Measurements from ENCODE around the gene KLF3. TPM values are rescaled to one million over a fixed set of nuclear protein-coding genes. Genes with fewer than 3 reads are reported as not detected.

The KLF3 gene
- total RNA-seq, 1 experiment from 2014 or later = 11.6 TPM

DNA sequence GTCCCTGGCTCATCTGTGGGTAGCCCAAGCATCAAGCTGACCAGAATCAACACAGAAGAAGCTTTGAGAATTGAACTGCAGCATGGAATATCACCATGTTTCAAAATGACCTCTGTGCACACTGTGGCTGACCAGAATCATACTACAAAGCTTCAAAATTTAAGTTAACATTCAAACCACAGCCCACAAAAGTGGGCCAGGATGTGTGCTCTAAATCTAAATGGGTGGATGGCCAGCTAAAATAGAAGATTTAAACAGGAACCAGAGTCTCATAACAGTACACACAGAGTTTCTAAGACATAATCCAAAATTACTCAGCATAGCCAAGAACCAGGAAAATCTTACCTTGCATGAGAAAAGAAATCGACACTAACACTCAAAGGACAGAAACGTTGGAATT is 46.1 kb downstream of the KLF3 start:
- in situ Hi-C loops (cut with HindIII; ENCODE audit: low pct_unique_long_range_greater_than_20kb, low sequenced_read_pairs) = no loop called here
- DNase-seq (ENCODE audit: low read depth, low spot score) = no peak

DNA sequence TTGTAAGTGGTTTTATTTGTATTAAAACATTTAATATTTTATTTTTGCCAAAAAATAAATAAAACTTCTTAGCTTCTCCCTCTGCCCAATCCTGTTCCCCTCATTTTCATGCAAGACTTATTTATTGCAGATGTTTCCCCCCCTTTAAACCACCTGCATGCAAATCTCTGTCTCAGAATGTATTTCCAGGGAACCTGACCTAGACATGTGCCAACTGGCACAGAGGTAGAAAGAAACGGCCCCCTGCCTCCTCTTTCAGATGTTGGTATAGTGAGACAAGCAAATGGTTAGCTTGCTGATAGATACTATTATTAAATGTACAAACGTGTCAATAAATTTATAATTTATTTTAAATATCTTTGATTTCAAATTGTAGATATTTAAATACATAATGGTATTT is 47.1 kb downstream of the KLF3 start:
- in situ Hi-C loops (cut with HindIII; ENCODE audit: low pct_unique_long_range_greater_than_20kb, low sequenced_read_pairs) = no loop called here
- DNase-seq (ENCODE audit: low read depth, low spot score) = no peak

DNA sequence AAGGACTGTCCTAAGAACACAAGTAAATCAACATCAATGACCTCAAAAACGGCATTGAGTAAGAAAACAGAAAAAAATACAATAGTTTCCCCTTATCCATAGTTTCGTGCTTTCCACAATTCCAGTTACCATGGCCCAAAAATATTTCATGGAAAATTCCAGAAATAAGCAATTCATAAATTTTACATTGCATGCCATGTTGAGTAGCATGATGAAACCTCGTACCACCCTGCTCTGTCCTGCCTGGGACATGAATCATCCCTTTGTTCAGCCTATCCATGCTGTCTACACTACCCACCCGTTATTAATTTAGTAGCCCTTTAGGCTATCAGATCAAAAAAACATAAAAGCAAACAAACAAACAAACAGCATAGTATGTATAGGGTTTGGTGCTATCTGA is 51.1 kb downstream of the KLF3 start:
- in situ Hi-C loops (cut with HindIII; ENCODE audit: low pct_unique_long_range_greater_than_20kb, low sequenced_read_pairs) = no loop called here
- DNase-seq (ENCODE audit: low read depth, low spot score) = no peak

DNA sequence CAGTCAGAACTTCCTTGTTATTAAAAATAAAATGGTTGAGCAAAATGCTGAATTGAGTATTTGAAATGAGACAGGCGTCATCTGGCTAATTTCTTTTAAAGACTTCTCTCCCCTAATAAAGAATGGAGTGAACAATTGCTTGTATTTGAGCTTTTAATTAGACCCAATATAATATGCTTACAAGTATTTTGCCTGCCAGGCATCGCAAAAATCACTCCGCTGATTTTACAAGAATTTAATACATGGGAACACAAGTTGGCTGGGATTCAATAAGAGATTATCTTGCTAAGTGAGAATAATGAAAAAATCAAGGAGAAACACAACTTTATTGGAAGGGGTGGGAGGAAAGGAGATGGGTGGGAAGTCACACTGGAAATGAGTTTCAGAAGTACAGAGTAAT is 52.3 kb downstream of the KLF3 start:
- in situ Hi-C loops (cut with HindIII; ENCODE audit: low pct_unique_long_range_greater_than_20kb, low sequenced_read_pairs) = no loop called here
- no peak for DNase-seq (ENCODE audit: low read depth, low spot score)

DNA sequence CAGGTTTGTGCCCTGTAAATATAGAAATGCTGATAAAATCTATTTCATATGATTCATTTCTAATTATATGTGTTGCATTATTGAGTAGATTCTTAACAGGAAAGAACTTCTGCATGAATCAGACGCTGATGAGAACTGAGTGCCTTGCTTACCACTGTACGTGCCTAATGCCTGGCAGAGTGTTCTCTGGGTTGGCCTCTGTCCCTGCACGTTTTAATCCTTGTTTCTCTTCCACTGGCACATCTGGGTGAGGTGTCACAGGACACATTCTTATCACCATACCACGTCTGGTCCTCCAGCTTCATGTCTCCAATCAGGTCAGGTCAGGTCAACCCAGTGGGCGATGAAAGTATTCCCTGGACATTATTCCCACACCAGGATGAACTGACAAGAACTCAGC is 53.6 kb downstream of the KLF3 start:
- DNase-seq (ENCODE audit: low read depth, low spot score) = no peak
- in situ Hi-C loops (cut with HindIII; ENCODE audit: low pct_unique_long_range_greater_than_20kb, low sequenced_read_pairs) = no loop called here

DNA sequence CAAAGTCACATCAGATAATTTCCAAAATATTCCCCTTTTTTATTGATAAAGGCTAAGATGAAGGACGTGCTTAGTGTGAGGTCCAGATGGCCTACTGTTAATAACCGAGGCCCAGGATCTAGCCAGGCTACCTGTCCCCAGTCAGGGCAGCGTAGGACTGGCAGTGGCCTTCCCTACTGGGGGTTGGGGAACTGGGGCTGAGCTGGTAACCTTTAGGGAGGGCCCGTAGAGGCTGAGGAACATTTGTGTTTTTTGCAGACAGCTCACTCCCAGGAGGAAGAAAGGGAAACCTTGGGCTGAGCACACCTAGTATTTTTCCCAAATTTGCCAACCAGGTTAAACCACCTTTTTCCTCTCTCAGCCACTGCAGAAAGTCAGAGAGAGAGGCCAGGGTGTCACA is 59.1 kb downstream of the KLF3 start:
- no peak for DNase-seq (ENCODE audit: low read depth, low spot score)
- in situ Hi-C loops (cut with HindIII; ENCODE audit: low pct_unique_long_range_greater_than_20kb, low sequenced_read_pairs) = no loop called here

DNA sequence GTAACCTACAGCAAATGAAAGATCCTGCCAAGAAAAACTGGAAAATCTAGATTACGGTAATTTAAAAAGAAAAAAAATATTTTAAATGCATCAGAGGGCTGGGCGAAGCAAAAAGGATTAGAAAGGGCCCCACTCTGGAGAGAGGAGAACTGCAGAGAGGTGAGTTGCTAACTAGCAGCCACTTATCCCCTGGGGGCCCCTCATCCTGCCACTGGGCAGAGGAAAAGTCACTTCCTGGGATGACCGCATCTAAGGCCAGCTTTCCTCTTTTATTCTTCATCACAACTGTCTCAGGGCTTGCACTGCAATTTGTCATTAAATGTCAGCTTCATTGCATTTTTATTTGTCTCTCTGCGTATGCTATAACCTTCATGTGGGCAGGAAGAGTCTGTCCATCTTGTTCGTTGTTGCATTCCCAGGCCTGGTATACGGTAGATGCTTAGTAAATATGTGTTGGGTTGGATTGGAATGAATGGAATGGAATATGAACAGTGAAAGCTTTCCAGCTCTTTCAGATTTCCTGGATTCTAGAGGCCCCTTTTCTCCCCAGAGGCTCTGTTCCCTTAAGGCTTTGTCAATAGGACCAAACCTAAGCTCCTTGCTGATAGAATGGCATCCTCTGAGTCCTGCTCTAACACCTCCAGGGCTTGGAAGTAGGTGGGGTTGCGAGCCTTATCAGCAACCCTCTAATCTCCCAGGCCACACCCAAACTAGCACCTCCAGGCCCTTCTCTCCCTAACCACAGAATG is 59.9 kb downstream of the KLF3 start:
- DNase-seq (ENCODE audit: low read depth, low spot score) = no peak
- in situ Hi-C loops (cut with HindIII; ENCODE audit: low pct_unique_long_range_greater_than_20kb, low sequenced_read_pairs) = no loop called here

DNA sequence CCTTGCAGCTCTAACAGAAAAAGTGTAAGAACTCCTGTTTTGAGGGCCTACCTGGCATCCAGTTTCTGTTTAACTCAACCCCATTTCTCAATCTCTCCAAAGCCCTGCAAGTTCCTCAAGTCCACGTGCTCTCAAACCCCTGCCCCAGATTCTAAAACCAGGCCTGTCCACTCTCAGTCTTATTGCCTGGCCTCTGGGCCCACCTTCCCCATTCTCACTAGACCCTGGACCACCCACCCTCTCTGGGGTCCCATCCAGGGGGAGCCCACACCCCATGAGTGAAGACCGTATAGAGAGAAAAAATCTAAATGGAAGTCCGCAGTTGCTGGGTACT is 60.4 kb downstream of the KLF3 start:
- in situ Hi-C loops (cut with HindIII; ENCODE audit: low pct_unique_long_range_greater_than_20kb, low sequenced_read_pairs) = no loop called here
- DNase-seq (ENCODE audit: low read depth, low spot score) = no peak

DNA sequence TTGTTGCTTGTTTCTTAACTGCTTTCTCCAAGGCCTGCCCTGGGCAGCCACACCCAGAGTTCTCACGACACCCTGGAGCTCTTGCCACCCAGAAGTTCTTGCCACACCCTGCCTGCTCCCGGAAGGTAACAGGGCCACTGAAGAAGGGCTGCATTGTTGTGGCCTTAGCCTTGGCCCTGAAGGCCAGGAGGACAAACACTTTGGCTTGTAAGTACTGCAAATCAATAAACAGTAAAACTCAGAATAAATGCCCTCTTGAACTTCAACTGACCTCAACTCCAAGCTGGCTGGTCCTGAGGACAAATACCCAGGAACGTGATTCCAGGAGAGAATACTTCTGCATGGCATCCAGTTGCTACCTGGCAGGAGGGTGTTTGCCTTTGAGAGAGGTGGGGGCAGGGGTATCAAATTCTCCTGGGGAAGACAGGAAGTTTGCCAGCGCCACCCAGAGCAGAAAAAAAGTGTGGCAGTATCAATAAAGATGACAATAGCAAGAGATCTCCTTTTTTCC is 64.7 kb downstream of the KLF3 start:
- DNase-seq (ENCODE audit: low read depth, low spot score) = peak; percentile 33
- in situ Hi-C loops (cut with HindIII; ENCODE audit: low pct_unique_long_range_greater_than_20kb, low sequenced_read_pairs) = no loop called here

DNA sequence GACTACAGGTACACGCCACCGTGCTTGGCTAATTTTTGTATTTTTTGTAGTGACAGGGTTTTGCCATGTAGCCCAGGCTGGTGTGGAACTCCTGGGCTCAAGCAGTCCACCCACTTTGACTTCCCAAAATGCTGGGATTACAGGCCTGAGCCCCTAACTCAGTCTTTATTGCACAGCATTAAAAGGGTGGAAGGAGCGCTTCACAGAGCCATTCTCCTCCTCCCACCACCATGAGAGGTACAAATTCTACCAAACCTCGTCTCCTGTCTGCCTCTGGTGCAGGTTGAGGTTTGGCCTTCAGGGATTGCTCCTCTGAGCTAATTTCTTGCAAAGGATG is 66.5 kb downstream of the KLF3 start:
- DNase-seq (ENCODE audit: low read depth, low spot score) = no peak
- in situ Hi-C loops (cut with HindIII; ENCODE audit: low pct_unique_long_range_greater_than_20kb, low sequenced_read_pairs) = no loop called here

DNA sequence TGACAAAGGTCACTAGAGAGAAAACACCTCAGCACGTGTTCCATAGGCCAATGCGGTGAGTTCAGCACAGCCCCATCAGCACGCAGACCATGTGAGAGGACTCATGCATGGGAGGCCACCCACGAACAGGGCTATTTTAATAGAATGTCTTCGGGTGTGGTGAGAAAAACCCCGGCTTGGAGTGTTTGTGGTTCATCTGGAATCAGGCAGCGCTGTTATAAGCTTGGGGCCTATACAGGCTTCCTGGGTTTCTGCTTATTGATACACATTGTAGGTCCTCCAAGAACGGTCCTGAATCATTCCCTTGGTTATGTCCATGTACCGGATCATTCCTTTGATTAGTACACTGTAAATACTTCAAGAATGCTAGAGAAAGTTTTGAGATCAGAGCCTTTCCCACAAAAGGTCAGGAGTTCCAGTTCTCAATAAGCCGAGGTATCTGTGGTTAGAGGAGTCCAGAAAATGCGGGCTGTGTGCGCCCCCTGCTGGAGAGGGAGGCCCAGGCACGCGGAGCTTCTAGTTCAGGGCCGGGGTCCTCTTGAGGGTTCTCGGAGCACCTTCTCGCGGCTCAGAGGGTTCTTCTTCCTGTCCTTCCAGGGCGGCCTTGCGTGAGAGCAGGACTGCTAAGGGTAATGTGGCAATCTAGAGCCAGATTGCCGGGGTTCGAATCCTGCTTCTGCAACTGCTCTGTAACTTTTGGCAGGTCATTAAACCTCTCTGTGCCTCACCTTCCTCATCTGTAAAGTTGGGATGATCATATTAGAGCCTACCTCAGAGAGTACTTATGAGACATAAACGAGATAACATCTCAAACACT is 67.0 kb downstream of the KLF3 start:
- DNase-seq (ENCODE audit: low read depth, low spot score) = peak; percentile 78
- in situ Hi-C loops (cut with HindIII; ENCODE audit: low pct_unique_long_range_greater_than_20kb, low sequenced_read_pairs) = no loop called here

DNA sequence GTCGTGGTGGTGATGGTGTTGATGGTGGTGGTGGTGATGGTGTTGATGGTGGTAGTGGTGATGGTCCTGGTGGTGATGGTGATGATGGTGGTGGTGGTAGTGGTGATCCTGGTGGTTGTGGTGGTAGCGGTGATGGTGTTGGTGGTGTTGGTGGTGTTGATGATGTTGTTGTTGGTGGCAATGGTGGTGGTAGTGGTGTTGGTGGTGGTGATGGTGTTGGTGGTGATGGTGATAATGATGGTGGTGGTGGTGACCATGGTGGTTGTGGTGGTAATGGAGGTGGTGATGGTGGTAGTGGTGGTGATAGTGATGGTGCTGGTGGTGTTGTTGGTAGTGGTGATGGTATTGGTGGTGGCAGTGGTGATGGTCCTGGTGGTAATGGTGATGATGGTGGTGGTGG is 69.7 kb downstream of the KLF3 start:
- no peak for DNase-seq (ENCODE audit: low read depth, low spot score)
- in situ Hi-C loops (cut with HindIII; ENCODE audit: low pct_unique_long_range_greater_than_20kb, low sequenced_read_pairs) = no loop called here

DNA sequence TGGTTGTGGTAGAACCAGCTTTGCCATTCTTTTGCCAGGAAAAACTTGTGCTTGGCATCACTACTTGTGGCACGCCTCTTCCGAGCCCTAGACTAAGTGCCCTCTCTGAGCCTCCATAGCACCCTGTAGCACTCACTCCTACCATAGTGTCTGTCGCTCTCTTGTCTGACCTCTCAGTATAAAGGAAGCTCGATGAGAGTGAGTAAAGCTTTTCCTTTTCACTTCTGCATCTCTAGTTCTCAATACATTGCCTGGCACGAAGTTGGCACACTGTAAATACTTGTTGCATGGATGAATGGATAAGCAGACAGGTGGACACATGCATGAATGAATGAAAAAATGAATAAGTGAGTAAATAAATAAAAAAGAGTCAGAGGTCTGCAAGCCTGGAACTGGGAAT is 70.4 kb downstream of the KLF3 start:
- no peak for DNase-seq (ENCODE audit: low read depth, low spot score)
- in situ Hi-C loops (cut with HindIII; ENCODE audit: low pct_unique_long_range_greater_than_20kb, low sequenced_read_pairs) = no loop called here

DNA sequence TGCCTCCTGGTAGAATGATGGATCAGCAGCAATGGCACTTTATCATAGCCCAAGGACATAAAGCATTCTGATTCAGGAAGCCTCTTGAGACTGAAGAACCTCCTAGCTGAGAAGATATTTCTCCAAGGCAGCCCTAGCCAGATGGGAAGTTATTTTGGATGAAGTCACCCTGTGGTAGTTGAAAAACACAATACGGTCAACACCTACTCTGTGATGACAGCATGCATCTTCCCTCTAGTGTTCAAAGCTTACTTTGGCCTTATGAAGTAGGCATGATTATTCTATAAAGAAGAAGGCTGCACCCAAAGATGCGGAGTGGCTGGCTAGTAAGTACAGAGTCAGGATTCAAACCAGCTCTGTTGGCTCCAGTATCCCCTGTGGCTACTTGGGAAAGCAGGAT is 70.9 kb downstream of the KLF3 start:
- in situ Hi-C loops (cut with HindIII; ENCODE audit: low pct_unique_long_range_greater_than_20kb, low sequenced_read_pairs) = no loop called here
- DNase-seq (ENCODE audit: low read depth, low spot score) = no peak

DNA sequence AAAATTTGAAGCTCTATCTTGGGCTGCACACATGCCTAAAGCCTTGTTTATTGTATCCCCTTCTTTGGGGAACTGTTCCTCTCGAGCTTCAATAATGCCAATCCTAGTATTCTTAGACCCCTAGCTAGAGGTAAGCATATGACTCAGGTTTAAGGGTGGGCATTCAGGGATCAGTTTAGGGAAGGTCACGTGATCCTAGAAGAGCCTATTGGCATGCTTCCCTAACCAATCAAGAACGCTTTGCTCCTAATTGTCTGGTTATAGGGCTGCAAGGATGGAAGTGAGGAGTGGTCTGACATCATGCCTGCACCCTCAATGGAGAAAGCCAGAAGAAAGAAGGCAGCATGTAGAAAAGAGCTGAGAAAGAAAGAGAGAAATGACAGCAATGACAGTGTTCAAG is 71.9 kb downstream of the KLF3 start:
- in situ Hi-C loops (cut with HindIII; ENCODE audit: low pct_unique_long_range_greater_than_20kb, low sequenced_read_pairs) = no loop called here

DNA sequence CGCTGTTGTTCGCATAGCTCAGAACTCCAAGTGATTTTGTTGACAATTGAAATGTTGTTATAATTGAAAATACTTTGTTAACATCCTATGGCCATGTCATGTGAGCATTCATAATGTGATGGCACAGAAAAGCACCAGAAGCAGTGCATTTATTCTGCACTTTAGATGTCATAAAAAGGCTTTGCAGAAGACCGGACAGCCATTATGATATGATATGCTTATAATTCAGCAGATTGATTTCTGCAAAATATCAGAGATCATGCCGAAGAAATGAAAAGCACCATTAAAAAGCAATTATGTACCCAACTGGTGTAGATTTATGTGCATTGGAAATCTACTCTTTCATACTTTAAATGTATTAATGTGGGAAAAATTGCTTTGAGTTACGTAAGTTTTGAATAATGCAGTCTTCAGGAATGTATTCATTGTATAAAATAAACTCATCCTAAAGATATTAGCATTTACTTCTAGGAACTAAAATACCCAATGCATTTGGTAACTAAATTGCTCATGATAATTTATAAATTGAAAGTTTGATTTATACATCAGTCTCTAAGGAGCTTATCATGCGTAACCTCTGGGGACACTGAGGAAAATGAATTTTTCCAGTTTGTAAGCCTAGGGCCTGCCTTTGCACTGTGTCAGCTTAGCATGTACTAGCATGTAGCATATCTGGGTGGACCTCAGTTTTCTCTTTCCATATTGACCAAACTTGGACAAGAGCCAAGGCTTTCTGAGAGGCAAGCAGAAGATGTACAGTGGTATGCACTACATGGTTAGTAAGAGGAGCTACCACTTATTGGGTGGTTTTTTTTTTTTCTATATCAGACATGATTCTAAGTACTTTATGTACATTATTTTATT is 75.2 kb downstream of the KLF3 start:
- in situ Hi-C loops (cut with HindIII; ENCODE audit: low pct_unique_long_range_greater_than_20kb, low sequenced_read_pairs) = no loop called here
- no peak for DNase-seq (ENCODE audit: low read depth, low spot score)

More for the DNA sequence above, 71.9 kb downstream of the KLF3 start:
- no peak for DNase-seq (ENCODE audit: low read depth, low spot score)

DNA sequence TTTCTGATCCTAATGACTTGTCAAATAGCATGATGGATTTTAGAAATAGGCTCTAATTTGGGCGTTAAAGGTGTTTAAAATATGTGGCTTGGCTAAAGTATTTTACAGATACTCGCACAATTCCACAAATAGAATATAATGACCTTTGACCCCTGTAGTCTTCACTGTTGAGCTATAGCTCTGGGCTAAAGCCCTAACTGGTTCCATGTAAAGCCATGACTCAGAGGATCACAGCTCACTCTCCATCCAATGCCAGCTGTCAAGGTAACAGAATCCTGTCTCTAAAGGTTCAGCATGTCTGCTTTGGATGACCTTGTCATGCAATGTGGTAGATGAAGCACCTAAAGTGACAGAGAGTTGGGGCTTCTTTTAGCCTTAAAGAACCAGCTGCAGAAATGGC is 76.3 kb downstream of the KLF3 start:
- DNase-seq (ENCODE audit: low read depth, low spot score) = no peak
- in situ Hi-C loops (cut with HindIII; ENCODE audit: low pct_unique_long_range_greater_than_20kb, low sequenced_read_pairs) = no loop called here

DNA sequence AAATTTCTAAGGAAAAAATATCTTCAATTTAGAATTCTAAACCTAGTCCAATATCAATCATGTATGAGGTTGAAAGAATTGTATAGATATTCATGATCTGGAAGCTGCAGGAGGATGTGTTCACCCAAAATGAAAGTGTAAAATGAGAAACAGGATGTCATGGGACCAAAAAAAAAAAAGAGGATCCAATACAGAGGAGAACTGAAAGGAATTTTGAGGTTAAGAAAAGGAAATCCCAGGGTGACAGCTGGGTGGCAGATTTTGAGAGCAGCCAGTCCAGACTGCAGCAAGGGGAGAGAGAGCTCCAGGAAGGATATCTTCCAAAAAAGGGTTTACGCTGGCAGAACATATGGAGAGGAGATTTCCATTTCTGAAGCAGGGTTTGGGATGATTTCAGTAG is 79.9 kb downstream of the KLF3 start:
- in situ Hi-C loops (cut with HindIII; ENCODE audit: low pct_unique_long_range_greater_than_20kb, low sequenced_read_pairs) = no loop called here
- DNase-seq (ENCODE audit: low read depth, low spot score) = peak; percentile 31
